Stimulated activated CD4-positive, alpha-beta T cell treated with anti-CD3 and anti-CD28 coated beads, Interleukin-1b, Interleukin-23, amount 100 ng/mL, for 1 hour (primary cell): ENCODE data around the gene COL9A3.

ENCODE experiments used
- DNase-seq, 2 donors: peaks; one replicate each; pipeline ENCODE4 v3.0.0-alpha.2; 2020; ENCODE audit warnings: low read depth in 2 of 2

COL9A3 gene

DNA sequence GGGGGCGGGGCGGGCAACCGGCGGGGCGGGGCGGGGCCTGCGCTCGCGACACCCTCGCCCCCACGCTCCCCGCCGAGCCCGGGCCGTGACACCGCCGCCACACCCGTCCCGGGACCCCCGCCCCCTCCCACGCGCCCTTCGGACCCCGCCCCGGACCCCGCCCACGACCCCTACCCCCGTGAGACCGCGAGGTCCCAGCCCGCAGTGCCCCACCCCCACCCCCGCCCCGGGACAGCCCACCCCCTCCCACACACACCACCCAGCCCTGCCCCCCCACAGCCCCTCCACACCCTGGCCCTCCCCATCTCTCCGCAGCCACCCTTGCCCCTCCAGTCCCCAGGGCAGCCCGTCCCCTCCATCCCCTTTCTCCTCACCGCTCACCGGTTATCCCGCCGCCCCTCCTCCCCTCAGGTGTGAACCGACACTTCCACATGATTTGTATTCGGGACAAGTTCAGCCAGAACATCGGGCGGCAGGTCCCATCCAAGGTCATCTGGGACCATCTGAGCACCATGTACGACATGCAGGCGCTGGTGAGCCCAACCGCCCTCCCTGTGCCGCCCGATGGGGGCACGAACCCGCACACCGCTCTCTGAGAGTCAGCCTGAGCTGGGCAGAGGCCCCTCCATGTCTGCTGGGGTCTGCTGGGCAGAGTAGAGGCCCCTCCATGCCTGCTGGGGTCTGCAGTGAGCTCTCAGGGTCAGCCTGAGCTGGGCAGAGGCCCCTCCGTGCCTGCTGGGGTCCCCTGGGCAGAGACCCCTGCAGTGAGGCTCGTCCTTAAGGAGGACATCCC, 20.0 kb upstream of the COL9A3 start:
- peak in 1 of 2 donors; percentile 26 for DNase-seq

DNA sequence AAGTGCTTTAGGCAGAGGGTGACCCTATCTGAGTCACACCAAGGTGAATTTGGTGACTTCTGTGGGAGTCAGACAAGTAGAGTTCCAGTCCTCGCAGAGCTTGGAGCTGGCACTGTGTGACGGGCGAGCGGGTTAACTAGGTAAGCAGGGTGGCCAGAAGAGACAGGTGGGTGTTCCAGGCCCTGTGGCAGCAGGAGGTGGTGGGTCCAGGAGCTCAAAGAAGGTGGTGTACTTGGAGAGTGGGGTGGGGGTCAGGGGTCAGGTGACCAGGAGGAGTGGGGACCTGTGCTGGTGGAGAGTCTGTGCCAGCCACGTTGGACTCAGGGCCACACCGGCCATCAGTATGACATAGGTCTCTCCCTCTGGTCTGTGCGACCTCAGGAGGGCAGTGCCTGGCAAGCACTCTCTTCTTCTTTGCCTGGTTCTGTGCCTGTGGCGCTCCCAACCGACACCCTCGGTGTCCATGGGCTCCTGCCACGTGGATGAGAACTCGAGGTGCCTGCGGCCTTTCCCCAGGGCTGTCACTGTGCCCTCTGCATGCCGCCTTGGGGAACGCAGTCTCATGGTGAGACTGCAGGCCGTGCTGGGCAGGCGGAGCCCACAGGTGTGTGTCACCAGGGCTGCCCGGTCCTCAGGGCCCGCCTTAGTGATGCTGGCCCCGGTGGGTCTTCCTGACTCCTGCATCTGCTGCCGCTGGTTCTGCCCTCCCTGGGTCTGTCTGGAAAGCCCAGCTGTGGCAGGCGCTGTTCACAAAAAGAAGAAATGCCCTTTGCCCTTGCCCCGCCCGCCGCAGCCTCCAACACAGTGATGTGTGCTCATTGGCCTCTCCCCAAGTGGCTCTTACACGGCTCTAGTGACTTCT, 18.9 kb upstream of the COL9A3 start:
- no peak for DNase-seq

DNA sequence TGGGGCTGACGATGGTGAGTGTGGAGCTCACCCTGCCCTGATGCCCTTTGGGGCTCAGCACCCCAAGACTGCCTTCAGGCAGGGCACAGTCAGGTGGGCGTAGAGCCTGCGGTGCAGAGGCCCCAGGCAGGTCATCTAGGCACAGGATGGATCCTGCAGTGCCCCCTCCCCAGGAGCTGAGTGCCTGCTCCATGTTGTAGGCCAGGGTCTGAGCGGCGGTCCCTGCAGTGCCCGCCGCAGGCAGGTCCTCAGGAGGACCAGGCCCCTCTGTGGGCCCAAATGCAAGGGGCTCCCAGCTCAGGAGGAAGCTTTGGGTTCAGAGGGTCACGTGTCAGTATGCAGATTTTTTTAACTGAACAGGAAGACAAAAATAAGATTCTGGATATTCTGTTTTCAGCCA, 17.8 kb upstream of the COL9A3 start:
- DNase-seq = no peak

DNA sequence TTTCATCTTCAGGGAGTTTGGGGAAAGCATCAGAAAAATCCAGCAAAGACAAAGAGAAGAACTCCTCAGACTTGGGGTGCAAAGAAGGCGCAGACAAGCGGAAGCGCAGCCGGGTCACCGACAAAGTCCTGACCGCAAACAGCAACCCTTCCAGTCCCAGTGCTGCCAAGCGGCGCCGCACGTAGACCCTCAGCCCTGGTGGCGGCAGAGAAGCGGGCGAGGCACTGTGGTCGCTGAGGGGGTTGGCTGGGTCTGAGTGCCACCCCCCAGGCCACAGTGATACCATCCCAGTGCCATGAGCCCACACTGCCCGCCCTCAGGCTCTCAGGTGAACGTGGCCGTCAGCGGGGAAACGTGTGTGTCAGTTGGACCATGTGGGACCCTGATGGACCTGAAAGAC, 17.4 kb upstream of the COL9A3 start:
- DNase-seq = no peak

DNA sequence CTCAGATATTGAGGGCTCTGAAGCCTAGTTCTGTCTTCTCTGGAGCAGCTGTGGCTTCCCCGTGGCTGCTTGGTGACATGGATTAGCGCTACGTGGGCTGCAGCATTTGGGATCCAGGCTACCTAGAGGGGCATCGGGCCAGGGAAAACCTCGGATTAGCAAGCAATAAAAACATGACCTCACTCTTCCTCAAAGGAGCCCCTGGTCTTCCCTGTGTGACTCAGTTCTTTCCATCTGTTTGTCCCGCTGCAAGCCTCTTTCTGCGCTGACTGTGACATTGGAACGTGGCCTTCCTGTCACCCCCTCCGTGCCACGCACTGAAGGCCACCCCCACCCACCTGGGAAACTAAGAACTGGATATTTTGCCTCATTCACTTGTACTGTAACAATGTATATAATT, 17.0 kb upstream of the COL9A3 start:
- no peak for DNase-seq

GRCh38 chr20:62800314-62801259, 16.3 kb upstream of the COL9A3 start:
- DNase-seq = no peak

- DNase-seq = no peak
These were observed 15.4 kb upstream of the COL9A3 start for GRCh38 chr20:62801284-62802010.

DNA sequence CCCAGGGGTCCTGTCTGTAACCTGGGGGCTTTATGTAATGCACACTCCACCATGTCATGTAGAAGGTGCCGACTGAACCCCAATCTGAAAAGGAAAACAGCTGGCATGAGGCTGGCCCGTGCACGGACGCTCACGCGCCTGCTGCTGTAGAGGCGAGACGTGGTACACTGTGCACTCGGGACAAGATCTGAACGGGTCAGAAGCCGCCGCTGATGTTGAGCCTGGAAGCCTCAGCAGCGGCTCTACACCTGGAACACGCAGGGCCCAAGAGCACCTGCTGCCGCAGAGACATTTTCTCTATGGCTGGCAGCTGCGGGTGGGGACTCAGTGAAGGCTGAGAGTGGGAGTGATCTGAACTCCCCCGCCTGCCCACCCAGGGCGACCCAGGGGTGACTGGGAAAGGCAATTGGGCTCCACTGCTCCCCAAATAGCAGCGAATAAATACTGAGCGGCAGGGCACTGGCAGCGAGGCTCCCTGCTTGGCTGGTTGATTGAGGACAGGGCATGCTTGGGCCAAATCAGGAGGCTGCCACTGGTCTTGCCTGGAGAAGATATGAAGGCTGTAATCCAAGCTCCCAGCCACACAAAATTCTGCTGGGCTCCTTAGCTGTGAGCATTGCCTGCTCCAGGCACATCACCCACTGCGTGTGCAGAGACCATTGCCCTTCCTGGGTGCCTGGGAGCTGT, 14.7 kb upstream of the COL9A3 start:
- DNase-seq = no peak

GRCh38 chr20:62804021-62804626, 12.7 kb upstream of the COL9A3 start:
- no peak for DNase-seq

DNA sequence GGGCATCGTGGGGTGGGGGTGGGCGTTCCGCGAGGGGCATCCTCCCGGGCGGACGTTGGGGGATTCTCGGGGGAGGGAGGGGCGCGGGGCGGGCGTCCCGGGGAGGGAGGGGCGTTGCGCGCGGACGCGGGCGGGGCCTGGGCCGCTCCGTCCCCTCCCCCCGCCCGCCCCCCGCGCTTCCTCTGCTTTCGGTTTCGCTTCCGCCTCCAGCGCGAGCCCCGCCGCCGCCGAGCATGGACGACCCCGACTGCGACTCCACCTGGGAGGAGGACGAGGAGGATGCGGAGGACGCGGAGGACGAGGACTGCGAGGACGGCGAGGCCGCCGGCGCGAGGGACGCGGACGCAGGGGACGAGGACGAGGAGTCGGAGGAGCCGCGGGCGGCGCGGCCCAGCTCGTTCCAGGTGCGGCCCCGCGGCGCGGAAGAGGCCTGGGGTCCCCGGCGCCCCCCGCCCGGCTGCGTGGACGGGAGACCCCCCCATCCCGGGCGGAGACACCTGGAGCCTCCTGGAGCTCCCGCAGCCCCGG, 12.2 kb upstream of the COL9A3 start, which contains the start of gene OGFR:
Gene OGFR (plus strand): TSS at position 209 of the 528 bp plus-strand sequence. CDS start 25 bp downstream, at position 234.
- peak; percentile 32 to 49 for DNase-seq

DNA sequence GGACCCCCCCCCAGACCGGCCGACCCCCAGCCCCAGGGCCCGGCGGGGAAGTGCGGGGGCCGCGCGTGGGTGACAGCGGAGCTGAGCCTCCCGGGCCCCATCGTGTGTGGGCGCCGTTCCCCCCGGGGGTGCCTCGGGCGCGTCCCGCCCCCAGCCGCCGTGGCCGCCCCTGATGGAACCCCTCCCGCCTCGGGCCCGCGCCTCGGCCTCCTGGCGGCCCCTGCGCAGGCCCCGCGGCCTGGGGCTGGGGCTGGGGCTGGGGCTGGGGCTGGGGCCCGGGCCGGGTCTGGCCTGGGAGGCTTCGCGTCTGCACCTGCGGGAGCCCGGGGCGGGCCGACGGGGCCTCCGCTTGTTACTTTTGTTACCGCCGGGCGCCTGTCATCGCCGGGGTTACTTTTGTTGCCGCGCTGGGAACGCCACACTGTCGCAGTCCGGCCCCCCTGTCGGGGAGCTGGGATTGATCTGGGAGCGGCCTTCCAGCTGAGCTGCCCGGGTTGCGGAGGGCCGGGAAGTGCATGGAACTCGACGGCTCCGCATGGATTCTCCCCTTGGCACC, 11.6 kb upstream of the COL9A3 start:
- DNase-seq = no peak

GRCh38 chr20:62805711-62806382, 11.0 kb upstream of the COL9A3 start:
- DNase-seq = no peak

DNA sequence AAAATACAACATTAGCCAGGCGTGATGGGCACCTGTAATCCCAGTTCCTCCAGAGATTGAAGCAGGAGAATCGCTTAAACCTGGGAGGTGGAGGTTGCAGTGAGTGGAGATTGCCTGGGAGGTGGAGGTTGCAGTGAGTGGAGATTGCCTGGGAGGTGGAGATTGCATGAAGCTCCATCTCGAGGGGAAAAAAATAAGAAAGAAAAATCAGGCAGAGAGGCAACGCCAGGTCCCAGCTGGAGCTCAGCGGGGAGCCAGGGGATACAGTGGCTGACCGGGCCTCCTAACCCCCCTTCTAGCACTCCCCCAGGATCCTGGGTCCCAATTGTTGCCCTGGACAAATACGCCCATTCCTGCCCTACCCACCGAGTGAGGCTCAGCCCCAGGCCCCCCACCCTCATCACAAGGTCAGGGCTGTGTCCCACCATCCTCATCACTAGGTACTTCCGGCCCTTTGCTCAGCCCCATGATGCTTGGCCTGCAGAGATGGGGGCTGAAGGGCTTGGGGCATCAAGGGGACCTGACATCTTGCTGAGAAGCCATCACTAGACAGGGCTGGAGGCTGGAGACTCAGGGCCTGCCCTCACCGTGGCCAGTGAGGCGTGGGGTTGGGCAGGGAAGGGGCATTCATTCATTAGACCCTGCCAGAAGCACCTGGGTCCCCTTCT, 10.3 kb upstream of the COL9A3 start:
- DNase-seq = no peak

- no peak for DNase-seq
These were observed 9.2 kb upstream of the COL9A3 start for GRCh38 chr20:62807444-62808210.

GRCh38 chr20:62808211-62808865, 8.5 kb upstream of the COL9A3 start:
- DNase-seq = peak; percentile 51 to 60

GRCh38 chr20:62809530-62810428, 7.1 kb upstream of the COL9A3 start:
- DNase-seq = no peak
